OCI-M2 (cell line): ENCODE measurements around the gene SIK2.

ENCODE experiments used
- DNase-seq: peaks from one replicate; lab custom pipeline; 2025; ENCODE audit not compliant: unreplicated experiment; lab: John Stamatoyannopoulos, UW

Gene SIK2

GRCh38 chr11:111778047-111778558 is 175.9 kb downstream of the SIK2 start:
- DNase-seq: no peak

- no peak for DNase-seq
Observed at GRCh38 chr11:111779118-111779517, 176.9 kb downstream of the SIK2 start.
